Endodermal cell (in vitro differentiated cells): ENCODE results near the gene TREX2. TPM values are rescaled to one million over a fixed set of nuclear protein-coding genes. Genes with fewer than 3 reads are reported as not detected.

ENCODE experiments used
- DNase-seq: peaks from one replicate; pipeline ENCODE4 v3.0.0-alpha.2; 2017
- H3K27ac ChIP-seq: 2 replicates; pipeline ENCODE4 v1.5.1; 2013; ENCODE audit warnings: mild to moderate bottlenecking, low read depth, low read length, moderate library complexity
- H3K27me3 ChIP-seq: 2 replicates; pipeline ENCODE4 v1.6.1; 2013; ENCODE audit warnings: mild to moderate bottlenecking, low read length, moderate library complexity; ENCODE audit not compliant: insufficient read depth, control insufficient read depth, poor library complexity, severe bottlenecking
- H3K36me3 ChIP-seq: 2 replicates; pipeline ENCODE4 v1.7.0; 2013; ENCODE audit warnings: mild to moderate bottlenecking, low read length, moderate library complexity; ENCODE audit not compliant: control insufficient read depth, insufficient read depth
- H3K4me1 ChIP-seq: one replicate; pipeline ENCODE4 v1.7.0; 2013; ENCODE audit warnings: low read length; ENCODE audit not compliant: control insufficient read depth, insufficient read depth
- H3K4me3 ChIP-seq: 2 replicates; pipeline ENCODE4 v1.5.1; 2013; ENCODE audit warnings: mild to moderate bottlenecking, low read length, moderate library complexity
- H3K9ac ChIP-seq: 2 replicates; pipeline ENCODE4 v1.6.1; 2013; ENCODE audit warnings: mild to moderate bottlenecking, low read length, moderate library complexity; ENCODE audit not compliant: poor library complexity, severe bottlenecking; ENCODE audit errors: extremely low read depth
- H3K9me3 ChIP-seq: 2 replicates; pipeline ENCODE4 v1.6.1; 2013; ENCODE audit warnings: mild to moderate bottlenecking, low read length, moderate library complexity; ENCODE audit not compliant: control insufficient read depth
- H3K27ac Mint-ChIP-seq: 2 replicates; pipeline ENCODE4 v1.8.0; 2020; ENCODE audit warnings: mixed read lengths
- H3K27me3 Mint-ChIP-seq: 2 replicates; pipeline ENCODE4 v1.8.0; 2021; ENCODE audit warnings: mild to moderate bottlenecking, mixed read lengths; ENCODE audit not compliant: insufficient read depth
- H3K36me3 Mint-ChIP-seq: 2 replicates; pipeline ENCODE4 v1.8.0; 2020; ENCODE audit warnings: low read depth, mixed read lengths
- H3K4me1 Mint-ChIP-seq: 2 replicates; pipeline ENCODE4 v1.8.0; 2020; ENCODE audit warnings: mixed read lengths
- H3K4me3 Mint-ChIP-seq: 2 replicates; pipeline ENCODE4 v1.8.0; 2020; ENCODE audit warnings: mild to moderate bottlenecking, moderate library complexity, mixed read lengths
- H3K9me3 Mint-ChIP-seq: 2 replicates; pipeline ENCODE4 v1.8.0; 2020; ENCODE audit warnings: mild to moderate bottlenecking, mixed read lengths
- CTCF ChIP-seq: fragments of 200-600 bp; sonication (generic); conservative IDR thresholded peaks from 2 replicates; pipeline ENCODE4 v1.5.0; 2021; ENCODE audit warnings: antibody characterized with exemption, mild to moderate bottlenecking
- WGBS, 2 experiments: methylation state at CpG; one replicate each; pipeline versions ENCODE4 v1.1.5 to v1.1.7; 2013; ENCODE audit warnings: missing lambda C conversion rate in 2 of 2, mixed read lengths in 1 of 2; ENCODE audit not compliant: insufficient coverage in 1 of 2, insufficient read length in 1 of 2; 5-methylcytosine and 5-hydroxymethylcytosine counted together
- total RNA-seq, 2 donors: library from RNA; stranded (reverse); fragmentation: NEBNext Ultra II Directional in 1 of 2; extraction: Animal tissue kit (Norgen Biotek cat#: 25700) in 1 of 2; gene quantifications; 2 replicates in 1 of 2; 3 replicates in 1 of 2; pipeline ENCODE4 v1.2.1, GENCODE V29; 2021

Gene TREX2
- total RNA-seq, 2 donors from 2014 or later: 0.35 to 0.70 TPM

GRCh38 chrX:153474718-153475117 is 28.9 kb upstream of the TREX2 start:
- Mint-ChIP-seq H3K27me3 (peaks cover 19% of the 10 kb centered on the region), H3K4me1 (peaks cover 2% of the 10 kb centered on the region), H3K36me3 (no peaks in the 10 kb centered on the region), H3K4me3 (no peak overlapping the region), H3K27ac (no peak overlapping the region), H3K9me3 (peaks cover 47% of the 10 kb centered on the region)
- Histone ChIP-seq H3K4me1 (no peaks in the 10 kb centered on the region), H3K9me3 (no peaks in the 10 kb centered on the region), H3K27me3 (peaks cover 9% of the 10 kb centered on the region), H3K4me3 (no peak overlapping the region), H3K9ac (no peak overlapping the region), H3K27ac (no peak overlapping the region), H3K36me3 (no peaks in the 10 kb centered on the region)
- TF ChIP-seq CTCF: no peak
- WGBS, 2 experiments: 5 to 21% methylated on average over 4 to 59 of the region's 59 CpGs
- peak; percentile 68 for DNase-seq

GRCh38 chrX:153474266-153474665 is 28.4 kb upstream of the TREX2 start:
- H3K27me3 ChIP-seq: peaks cover 9% of the 10 kb centered on the region
- H3K4me3 ChIP-seq: no peak overlapping the region
- no peak overlapping the region for H3K9ac ChIP-seq
- H3K4me1 ChIP-seq: no peaks in the 10 kb centered on the region
- WGBS, 2 experiments: 87% methylated on average over 9 of the region's 10 CpGs; no CpG with 5 or more reads in 1 of the 2 experiments
- H3K4me3 Mint-ChIP-seq: no peak overlapping the region
- TF ChIP-seq CTCF: no peak
- no peaks in the 10 kb centered on the region for H3K36me3 Mint-ChIP-seq
- H3K27me3 Mint-ChIP-seq: peaks cover 19% of the 10 kb centered on the region
- H3K36me3 ChIP-seq: no peaks in the 10 kb centered on the region
- H3K9me3 Mint-ChIP-seq: peaks cover 51% of the 10 kb centered on the region
- no peak overlapping the region for H3K27ac Mint-ChIP-seq
- H3K27ac ChIP-seq: no peak overlapping the region
- H3K4me1 Mint-ChIP-seq: peaks cover 2% of the 10 kb centered on the region
- no peaks in the 10 kb centered on the region for H3K9me3 ChIP-seq
- no peak for DNase-seq

GRCh38 chrX:153473126-153473525 is 27.3 kb upstream of the TREX2 start:
- H3K27me3 ChIP-seq: peaks cover 9% of the 10 kb centered on the region
- TF ChIP-seq CTCF: no peak
- no peaks in the 10 kb centered on the region for H3K9me3 ChIP-seq
- Mint-ChIP-seq H3K9me3 (peaks cover 52% of the 10 kb centered on the region), H3K27ac (no peak overlapping the region), H3K4me3 (no peak overlapping the region), H3K4me1 (peaks cover 2% of the 10 kb centered on the region), H3K36me3 (no peaks in the 10 kb centered on the region), H3K27me3 (peaks cover 19% of the 10 kb centered on the region)
- no peaks in the 10 kb centered on the region for H3K4me1 ChIP-seq
- H3K4me3 ChIP-seq: no peak overlapping the region
- DNase-seq: no peak
- H3K27ac ChIP-seq: no peak overlapping the region
- 93% methylated on average over 8 of the region's 10 CpGs; no CpG with 5 or more reads in 1 of the 2 experiments for WGBS, 2 experiments
- H3K36me3 ChIP-seq: no peaks in the 10 kb centered on the region
- no peak overlapping the region for H3K9ac ChIP-seq
